Mucosa of stomach (tissue), 1 donor: Measurements from ENCODE around the gene AHDC1.
"Not testable (repeated sequence)": the region's sequence is repeated elsewhere in the genome, so short reads cannot be mapped to it uniquely, and the experiment has no call there.

Experiments used
- H3K27me3 ChIP-seq: one replicate; pipeline ENCODE4 v1.7.0; 2013; ENCODE audit warnings: mild to moderate bottlenecking, low read length; ENCODE audit not compliant: control insufficient read depth, insufficient read depth
- H3K36me3 ChIP-seq: one replicate; pipeline ENCODE4 v1.7.0; 2013; ENCODE audit warnings: low read length; ENCODE audit not compliant: control insufficient read depth, insufficient read depth
- H3K4me1 ChIP-seq: one replicate; pipeline ENCODE4 v1.7.0; 2013; ENCODE audit warnings: mild to moderate bottlenecking, low read length; ENCODE audit not compliant: control insufficient read depth, insufficient read depth
- H3K4me3 ChIP-seq: one replicate; pipeline ENCODE4 v1.7.0; 2013; ENCODE audit warnings: low read length
- H3K9ac ChIP-seq: one replicate; pipeline ENCODE4 v1.7.0; 2013; ENCODE audit warnings: mild to moderate bottlenecking, low read length, moderate library complexity
- H3K9me3 ChIP-seq: one replicate; pipeline ENCODE4 v1.7.0; 2013; ENCODE audit warnings: mild to moderate bottlenecking, low read length, moderate library complexity; ENCODE audit not compliant: control insufficient read depth
- donor health status: Pancreatic carcinoma.

AHDC1 gene

DNA sequence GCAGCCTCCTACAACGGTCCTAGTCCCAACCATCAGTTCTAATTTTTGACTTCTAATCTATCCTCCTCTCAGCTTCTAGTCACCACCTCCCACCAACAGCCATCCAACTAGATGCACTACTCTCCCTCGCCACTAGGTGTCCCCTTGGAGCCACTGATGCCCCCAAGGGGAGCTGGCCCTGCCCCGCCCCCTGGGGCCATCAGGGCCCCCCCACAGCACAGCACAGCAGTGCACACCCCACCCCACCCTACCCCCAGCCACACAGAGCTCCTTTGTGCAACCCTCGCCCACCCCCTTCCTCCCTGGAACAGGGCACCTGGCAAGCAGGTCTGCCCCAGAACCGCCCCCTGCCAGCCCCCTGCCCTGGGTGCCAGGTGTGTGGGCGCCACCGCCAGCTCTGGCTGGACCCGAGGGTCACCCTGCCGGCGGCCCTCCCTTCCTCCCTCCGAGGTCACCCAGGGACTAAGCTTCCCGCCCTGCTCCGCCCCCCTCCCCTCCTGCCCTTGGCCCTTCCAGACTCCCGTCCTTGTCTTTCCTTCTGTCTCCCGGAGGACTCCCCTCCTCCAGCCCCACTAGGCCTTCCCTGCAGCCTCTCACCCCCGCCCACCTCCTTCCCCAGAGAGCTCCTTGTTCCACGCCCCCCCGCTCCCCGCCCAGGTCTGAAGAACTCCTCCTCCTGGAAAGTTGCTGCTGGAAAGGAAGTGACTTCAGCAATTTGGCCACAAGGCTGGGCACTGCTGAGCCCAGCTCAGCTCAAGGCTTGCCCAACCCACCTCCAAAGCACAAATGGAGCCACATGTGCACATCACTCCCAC is 47.0 kb downstream of the AHDC1 start:
- Histone ChIP-seq H3K4me1 (peaks cover 58% of the 10 kb centered on the region), H3K4me3 (no peak overlapping the region), H3K9me3 (no peaks in the 10 kb centered on the region), H3K27me3 (no peaks in the 10 kb centered on the region), H3K36me3 (no peaks in the 10 kb centered on the region), H3K9ac (peak overlapping the region; percentile 57)

DNA sequence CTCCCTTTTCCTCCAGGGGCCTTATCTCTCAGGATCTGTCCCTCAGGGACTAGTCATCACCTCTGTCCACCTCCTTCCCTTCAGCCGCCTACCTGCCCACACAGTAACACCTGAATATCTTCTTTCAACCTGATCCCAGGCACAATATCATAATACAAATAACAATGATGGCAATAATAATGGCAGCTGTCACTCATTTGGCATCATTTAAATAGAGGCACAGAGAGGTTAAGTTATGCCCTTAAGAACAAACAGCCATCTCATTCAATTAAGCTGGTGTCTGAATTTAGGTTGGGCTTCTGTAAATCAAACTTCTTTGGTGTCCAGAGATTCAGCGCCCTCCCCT is 47.5 kb downstream of the AHDC1 start:
- Histone ChIP-seq H3K4me3 (no peak overlapping the region), H3K4me1 (peaks cover 53% of the 10 kb centered on the region), H3K36me3 (no peaks in the 10 kb centered on the region), H3K9ac (no peak overlapping the region), H3K27me3 (no peaks in the 10 kb centered on the region), H3K9me3 (no peaks in the 10 kb centered on the region)

DNA sequence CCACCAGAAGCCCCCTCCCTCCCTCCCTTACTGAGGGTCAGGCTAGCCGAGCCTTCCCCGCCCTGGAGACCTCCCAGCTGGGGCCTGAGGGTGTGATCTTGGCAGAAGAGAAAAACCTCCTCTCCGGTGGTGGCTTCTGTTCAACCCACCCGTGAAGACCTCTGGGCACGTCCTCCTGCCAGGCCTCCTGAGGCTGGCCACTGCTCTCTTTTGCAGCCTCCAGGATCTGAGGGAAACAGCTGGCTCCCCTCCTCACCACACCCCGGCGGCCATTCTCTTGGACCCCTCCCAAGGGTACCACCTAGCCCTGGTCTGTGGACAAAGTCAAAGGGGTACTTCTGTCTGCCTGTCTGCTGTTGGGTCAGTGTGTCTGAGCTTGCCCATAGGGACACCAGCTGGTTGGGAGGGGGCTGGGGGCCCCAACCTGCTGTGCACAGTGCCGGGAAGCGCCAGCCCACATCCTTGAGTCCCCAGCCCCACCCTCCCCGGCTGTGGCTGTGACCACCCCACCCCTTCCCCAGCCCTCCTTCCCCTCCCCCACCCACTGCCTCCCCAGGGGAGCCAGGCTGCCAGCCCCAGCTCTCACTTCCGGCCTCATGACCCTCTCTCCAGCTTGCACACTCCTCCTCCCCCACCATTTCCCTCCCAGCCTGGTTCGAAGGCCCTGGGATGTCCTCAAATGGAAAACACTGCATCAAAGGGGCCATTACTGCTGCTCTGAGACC is 48.1 kb downstream of the AHDC1 start:
- no peaks in the 10 kb centered on the region for H3K36me3 ChIP-seq
- H3K9me3 ChIP-seq, result no peaks in the 10 kb centered on the region
- peaks cover 47% of the 10 kb centered on the region for H3K4me1 ChIP-seq
- H3K4me3 ChIP-seq, result no peak overlapping the region
- H3K9ac ChIP-seq, result no peak overlapping the region
- H3K27me3 ChIP-seq, result no peaks in the 10 kb centered on the region

DNA sequence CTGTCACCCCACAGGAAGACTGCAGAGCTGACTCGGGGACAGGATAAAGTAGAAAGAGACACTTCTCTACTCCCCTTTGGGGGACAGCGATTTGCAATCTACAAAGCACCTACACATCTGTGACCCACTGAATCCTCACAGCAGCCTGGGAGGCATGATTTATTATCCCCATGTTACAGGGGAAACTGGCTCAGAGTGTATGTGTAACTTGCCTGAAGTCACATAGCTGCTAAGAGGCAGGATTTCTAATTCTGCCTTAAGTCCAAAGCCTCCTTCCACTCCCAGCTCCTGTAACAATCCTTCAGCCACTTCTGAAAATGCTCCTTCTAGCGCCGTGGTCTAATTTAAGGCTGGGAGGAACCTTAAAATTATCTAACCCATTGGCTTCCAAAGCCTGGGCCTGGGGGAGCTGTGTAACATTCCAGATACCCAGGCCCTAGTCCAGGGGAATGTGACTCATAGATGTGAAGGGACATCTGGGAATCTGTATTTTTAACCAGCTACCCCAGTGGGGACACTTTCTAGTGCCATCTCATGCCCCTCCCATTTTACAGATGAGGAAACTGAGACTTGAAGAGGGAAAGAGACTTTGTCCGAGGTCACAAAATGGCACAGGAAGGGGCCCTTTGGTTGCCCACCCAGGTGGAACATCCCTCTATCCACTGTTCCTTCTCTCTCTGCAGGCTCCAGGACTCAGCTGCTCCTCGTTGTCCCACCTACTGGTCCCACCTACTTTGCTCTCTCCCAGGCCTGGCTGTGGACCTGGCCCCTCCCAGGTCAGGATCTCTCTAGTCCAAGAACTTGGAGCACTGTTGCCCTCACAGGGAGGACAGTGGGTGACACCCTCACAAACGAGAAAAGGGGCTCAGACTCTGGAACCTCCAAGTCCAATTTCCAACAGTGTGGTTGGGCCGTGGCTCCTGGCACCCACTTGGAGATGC is 48.9 kb downstream of the AHDC1 start:
- Histone ChIP-seq H3K9me3 (no peaks in the 10 kb centered on the region), H3K4me1 (peaks cover 39% of the 10 kb centered on the region), H3K36me3 (no peaks in the 10 kb centered on the region), H3K9ac (peak overlapping the region; percentile 28), H3K4me3 (no peak overlapping the region), H3K27me3 (no peaks in the 10 kb centered on the region)

DNA sequence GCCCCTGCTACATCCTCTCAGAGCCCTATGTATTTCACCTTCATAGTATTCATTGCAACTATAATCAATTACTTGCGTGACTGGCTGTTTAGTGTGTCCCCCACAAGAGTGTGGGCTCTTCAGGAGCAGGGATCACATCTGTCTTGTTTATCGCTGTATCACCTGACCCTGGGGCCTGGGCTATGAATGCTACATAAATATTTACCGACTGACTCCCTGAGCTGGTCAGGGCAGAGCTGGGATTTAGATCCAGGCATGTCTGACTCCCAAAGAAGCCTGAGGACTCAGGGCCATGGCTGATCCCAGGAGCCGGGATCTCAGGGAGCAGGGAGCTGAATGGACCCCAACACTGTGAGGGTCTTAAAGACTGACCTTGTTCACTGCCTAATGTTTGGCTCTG is 49.7 kb downstream of the AHDC1 start:
- Histone ChIP-seq H3K4me3 (no peak overlapping the region), H3K9ac (peak overlapping the region; percentile 28), H3K4me1 (peaks cover 35% of the 10 kb centered on the region), H3K27me3 (no peaks in the 10 kb centered on the region), H3K9me3 (no peaks in the 10 kb centered on the region), H3K36me3 (no peaks in the 10 kb centered on the region)

DNA sequence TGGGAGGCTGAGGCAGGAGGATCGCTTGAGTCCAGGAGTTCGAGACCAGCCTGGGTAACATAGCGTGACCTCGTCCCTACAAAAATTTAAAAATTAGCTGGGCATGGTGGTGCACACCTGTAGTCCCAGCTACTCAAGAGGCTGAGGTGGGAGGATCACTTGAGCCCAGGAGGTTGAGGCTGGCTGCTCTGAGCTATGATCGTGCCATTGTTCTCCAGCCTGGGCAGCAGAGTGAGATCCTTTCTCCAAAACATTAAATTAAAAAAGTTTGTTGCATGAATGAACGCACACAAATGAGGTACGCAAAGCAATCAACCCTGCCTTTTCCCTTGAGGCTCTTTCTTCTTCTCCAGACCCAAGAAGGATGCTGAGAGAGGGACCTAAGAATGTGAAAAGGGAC is 50.1 kb downstream of the AHDC1 start:
- H3K4me3 ChIP-seq, H3K9me3 ChIP-seq, H3K9ac ChIP-seq, H3K27me3 ChIP-seq, H3K36me3 ChIP-seq: not testable (repeated sequence)
- peaks cover 35% of the 10 kb centered on the region for H3K4me1 ChIP-seq

DNA sequence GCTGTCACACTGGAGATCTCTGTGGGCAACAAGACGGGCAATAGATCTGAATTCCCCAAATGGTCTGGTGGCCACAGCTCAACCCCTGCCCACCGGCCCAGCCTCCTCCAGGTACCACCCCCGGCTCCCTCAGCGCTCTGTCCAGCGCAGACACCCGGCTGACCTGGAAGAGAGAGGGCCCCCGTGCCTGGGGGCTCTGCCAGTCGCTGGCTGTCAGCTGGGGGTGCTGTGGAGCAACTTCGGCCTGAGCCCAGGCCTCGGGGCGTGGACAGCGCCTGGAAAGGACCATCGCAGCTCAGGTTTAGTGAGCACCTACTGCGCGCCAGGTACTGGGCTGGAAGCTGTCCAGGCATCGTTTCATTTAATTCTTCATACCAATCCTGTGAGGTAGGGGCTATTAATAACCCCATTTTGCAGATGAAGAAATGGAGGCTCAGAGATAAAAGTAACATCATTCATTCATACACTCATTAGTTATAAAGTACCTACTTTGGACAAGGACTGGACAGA is 51.0 kb downstream of the AHDC1 start:
- no peaks in the 10 kb centered on the region for H3K36me3 ChIP-seq
- no peak overlapping the region for H3K9ac ChIP-seq
- no peak overlapping the region for H3K4me3 ChIP-seq
- H3K4me1 ChIP-seq, result peaks cover 27% of the 10 kb centered on the region
- H3K9me3 ChIP-seq, result no peaks in the 10 kb centered on the region
- H3K27me3 ChIP-seq, result no peaks in the 10 kb centered on the region

DNA sequence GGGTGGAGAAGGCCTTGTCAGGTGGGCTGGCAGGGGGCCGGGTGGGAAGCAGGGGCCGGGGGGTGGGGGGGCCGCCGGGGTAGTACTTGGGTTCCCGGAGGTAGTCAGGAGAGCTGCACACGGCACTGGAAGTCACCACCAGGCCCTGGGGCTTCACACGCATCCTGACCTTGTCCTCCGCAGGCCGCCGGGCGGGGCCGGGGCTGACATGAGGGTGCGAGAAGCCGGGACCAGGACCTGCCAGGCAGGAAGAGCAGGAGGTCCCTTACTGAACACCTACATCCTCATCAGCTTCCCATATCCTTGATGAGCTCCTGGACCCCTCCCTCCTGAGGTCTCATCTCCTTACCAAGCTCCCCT is 52.0 kb downstream of the AHDC1 start:
- Histone ChIP-seq H3K9ac (no peak overlapping the region), H3K4me1 (peaks cover 21% of the 10 kb centered on the region), H3K4me3 (no peak overlapping the region), H3K9me3 (no peaks in the 10 kb centered on the region), H3K36me3 (no peaks in the 10 kb centered on the region), H3K27me3 (no peaks in the 10 kb centered on the region)

DNA sequence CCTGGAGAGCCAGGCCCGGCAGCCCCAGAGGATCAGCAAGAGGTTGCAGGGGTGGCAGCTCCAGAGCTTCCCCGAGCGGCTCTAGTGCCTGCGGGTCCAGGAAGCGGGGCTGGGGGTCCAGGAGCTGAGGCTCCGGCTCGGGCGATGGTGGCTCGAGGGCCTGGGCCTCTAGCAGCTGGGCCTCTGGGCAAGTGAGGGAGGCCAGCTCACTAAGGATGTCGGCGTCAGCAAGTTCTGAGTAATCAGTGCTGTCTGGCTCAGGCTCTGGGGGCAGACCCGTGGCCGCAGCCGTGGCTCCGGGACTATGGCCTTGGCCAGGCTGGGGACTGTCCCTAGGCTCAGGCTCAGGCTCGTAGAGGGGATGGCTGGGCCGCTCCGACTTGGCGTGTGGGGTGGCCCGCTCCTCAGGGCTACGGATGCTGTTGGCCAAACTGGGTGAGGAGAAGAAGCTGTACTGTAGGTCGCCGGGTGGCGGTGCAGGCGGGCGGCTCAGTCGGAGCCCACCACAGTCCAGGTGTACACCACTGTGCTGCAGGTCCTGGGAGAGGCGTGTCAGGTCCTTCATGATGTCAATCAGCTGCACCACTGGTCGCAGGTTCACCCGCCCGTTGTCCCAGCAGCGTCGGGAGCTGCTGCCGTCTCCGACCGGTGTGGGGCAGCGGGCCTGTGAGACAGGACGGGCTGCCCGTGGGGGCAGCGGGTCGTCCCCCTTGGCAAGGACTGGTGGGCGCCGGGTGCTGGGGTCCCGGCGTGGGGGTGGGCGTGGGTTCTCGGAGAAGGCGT is 52.6 kb downstream of the AHDC1 start:
- Histone ChIP-seq H3K4me3 (no peak overlapping the region), H3K9ac (no peak overlapping the region), H3K4me1 (peaks cover 16% of the 10 kb centered on the region), H3K27me3 (no peaks in the 10 kb centered on the region), H3K36me3 (no peaks in the 10 kb centered on the region), H3K9me3 (no peaks in the 10 kb centered on the region)

DNA sequence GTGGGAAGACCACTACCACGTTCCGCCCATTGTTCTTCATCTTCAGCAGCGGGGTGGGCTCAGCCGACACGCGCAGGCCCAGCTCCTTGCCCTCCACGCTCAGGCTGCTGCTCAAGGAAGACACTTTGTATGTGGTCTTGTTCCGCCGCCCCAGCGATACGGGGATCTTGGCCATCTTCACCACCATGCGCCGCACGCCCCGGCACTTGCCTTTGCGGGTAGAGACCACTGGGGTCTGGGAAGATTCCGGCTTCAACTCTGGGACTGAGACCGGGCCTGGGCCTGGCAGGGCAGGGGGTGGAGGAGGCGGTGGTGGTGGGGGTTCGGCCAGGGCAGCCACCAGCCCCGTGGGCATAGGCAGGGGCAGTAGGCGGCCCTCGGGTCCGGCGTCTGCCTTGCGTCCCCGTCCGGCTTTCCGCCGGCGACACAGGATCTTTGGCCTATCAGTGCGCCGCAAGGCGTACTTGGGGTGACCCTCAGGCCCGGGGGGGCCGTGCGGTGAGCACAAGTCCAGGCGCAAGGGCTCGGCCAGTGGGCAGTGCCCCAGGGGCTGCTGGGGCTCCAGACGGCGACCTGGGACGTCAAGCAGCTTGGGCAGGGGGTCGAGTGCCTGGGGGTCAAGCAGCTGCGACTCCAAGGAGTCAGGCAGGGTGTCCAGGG is 53.3 kb downstream of the AHDC1 start:
- Histone ChIP-seq H3K27me3 (no peaks in the 10 kb centered on the region), H3K4me3 (no peak overlapping the region), H3K9me3 (no peaks in the 10 kb centered on the region), H3K4me1 (peaks cover 18% of the 10 kb centered on the region), H3K9ac (no peak overlapping the region), H3K36me3 (peaks cover under 1% of the 10 kb centered on the region)

DNA sequence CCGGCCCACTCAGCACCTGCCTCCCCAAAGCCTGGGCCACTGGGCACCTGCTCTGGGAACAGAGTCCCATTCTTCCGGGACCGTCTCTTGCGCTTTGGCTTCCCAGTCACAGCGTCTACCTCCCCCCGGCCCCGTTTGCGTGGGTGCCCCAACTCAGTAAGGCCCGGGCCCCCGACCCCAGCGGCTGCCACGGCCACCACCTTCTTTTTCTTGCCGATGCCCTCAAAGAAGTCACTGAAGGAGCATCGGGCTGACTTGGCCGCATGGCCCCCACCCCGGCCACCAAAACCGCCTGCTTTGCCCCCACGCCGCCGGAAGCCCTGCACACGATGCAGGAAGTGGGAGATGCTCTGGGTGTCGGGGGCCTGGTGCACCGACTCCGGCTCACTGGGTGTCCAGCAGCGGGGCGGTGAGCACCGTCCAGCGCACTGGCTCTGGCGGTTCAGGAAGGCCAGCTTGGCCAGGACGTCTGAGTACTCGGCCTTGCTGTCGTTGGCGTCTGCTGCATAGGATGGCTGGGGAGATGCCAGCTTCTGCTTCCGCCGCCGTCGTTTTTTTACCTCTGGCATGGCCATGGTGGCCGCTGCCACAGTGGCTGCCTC is 54.0 kb downstream of the AHDC1 start:
- no peak overlapping the region for H3K9ac ChIP-seq
- H3K27me3 ChIP-seq, result no peaks in the 10 kb centered on the region
- peaks cover 8% of the 10 kb centered on the region for H3K36me3 ChIP-seq
- H3K4me1 ChIP-seq, result peaks cover 19% of the 10 kb centered on the region
- H3K4me3 ChIP-seq, result no peak overlapping the region
- no peaks in the 10 kb centered on the region for H3K9me3 ChIP-seq
